Testis (tissue), 3 donors: Measurements from ENCODE around the gene CTAG1A. TPM values are rescaled to one million over a fixed set of nuclear protein-coding genes. Genes with fewer than 3 reads are reported as not detected.

ENCODE experiments used
- DNase-seq: peaks from one replicate; pipeline ENCODE4 v3.0.0-alpha.2; 2019
- H3K27ac ChIP-seq, 2 donors: fragments of 200-600 bp; sonication (generic); one replicate each; pipeline ENCODE4 v1.5.1; 2019
- H3K27me3 ChIP-seq: fragments of 200-600 bp; sonication (generic); one replicate; pipeline ENCODE4 v1.5.1; 2019
- H3K36me3 ChIP-seq: fragments of 200-600 bp; sonication (generic); one replicate; pipeline ENCODE4 v1.5.1; 2017; ENCODE audit warnings: low read depth; ENCODE audit errors: missing control alignments
- H3K4me1 ChIP-seq: fragments of 200-600 bp; sonication (generic); one replicate; pipeline ENCODE4 v1.5.1; 2019
- H3K4me3 ChIP-seq, 2 donors: fragments of 200-600 bp; sonication (generic); one replicate each; pipeline ENCODE4 v1.5.1; 2017 to 2019
- H3K9me3 ChIP-seq: fragments of 200-600 bp; sonication (generic); one replicate; pipeline ENCODE4 v1.5.1; 2017
- CTCF ChIP-seq, 3 experiments: fragments of 450-650 bp in 2 of 3; fragments of 200-600 bp in 1 of 3; sonication (generic) in 1 of 3; IDR thresholded peaks; one replicate each; pipeline ENCODE4 v1.5.1; 2016 to 2019; ENCODE audit warnings: antibody characterized with exemption in 3 of 3, mild to moderate bottlenecking in 2 of 3, moderate library complexity in 1 of 3
- POLR2A ChIP-seq: fragments of 450-650 bp; IDR thresholded peaks from one replicate; pipeline ENCODE4 v1.6.1; 2017; ENCODE audit warnings: antibody characterized with exemption, mild to moderate bottlenecking, moderate library complexity
- WGBS, 2 donors: methylation state at CpG; one replicate each; pipeline ENCODE4 v1.1.5; 2018; 5-methylcytosine and 5-hydroxymethylcytosine counted together
- intact Hi-C: fragments of 100-400 bp; cut with DNase I; formaldehyde crosslinking; loops from one replicate; pipeline ENCODE4 v1.15.1; 2023; ENCODE audit warnings: low total_unique reads
- polyA plus RNA-seq: library from polyadenylated mRNA; stranded (reverse); fragments of 350-450 nt; fragmentation: Illumina TruSeq; extraction: RNeasy Lipid Tissue Mini Kit (QIAGEN cat#74804); gene quantifications from one replicate; pipeline ENCODE4 v1.2.3, GENCODE V29; 2014; ENCODE audit warnings: low read depth, low replicate concordance; ENCODE audit not compliant: insufficient read depth
- total RNA-seq, 2 donors: library from RNA; depleted of rRNA; stranded (reverse); fragments of >200 nt; gene quantifications; one replicate each; pipeline ENCODE4 v1.2.3, GENCODE V29; 2016

The CTAG1A gene
- total and polyA plus RNA-seq, 3 donors from 2014 or later, result 7.1 to 18.1 (median 14.7) TPM

- H3K27me3 ChIP-seq, result no peaks in the 10 kb centered on the region
- H3K4me3 ChIP-seq, result no peak overlapping the region
- H3K9me3 ChIP-seq, result no peaks in the 10 kb centered on the region
- no peaks in the 10 kb centered on the region for H3K36me3 ChIP-seq
- TF ChIP-seq CTCF (IDR thresholded peaks at IDR 0.05), result no peak
- TF ChIP-seq POLR2A, result no peak
- no peak overlapping the region for H3K27ac ChIP-seq
- H3K4me1 ChIP-seq, result no peaks in the 10 kb centered on the region
- 85 to 91% methylated on average over 2 of the region's 2 CpGs for WGBS, 2 donors
- DNase-seq, result no peak
- intact Hi-C loops, result no loop called here
These were observed 10.8 kb downstream of the CTAG1A start for GRCh38 chrX:154595559-154596249.

- Histone ChIP-seq H3K36me3 (no peaks in the 10 kb centered on the region), H3K27me3 (no peaks in the 10 kb centered on the region), H3K4me3 (no peak overlapping the region), H3K4me1 (no peaks in the 10 kb centered on the region), H3K27ac (no peak overlapping the region), H3K9me3 (no peaks in the 10 kb centered on the region)
- no peak for DNase-seq
- WGBS, 2 donors, result 23 to 80% methylated on average over 1 to 3 of the region's 3 CpGs
- intact Hi-C loops, result no loop called here
- TF ChIP-seq CTCF (IDR thresholded peaks at IDR 0.05), result no peak
- no peak for TF ChIP-seq POLR2A
These were observed 11.5 kb downstream of the CTAG1A start for GRCh38 chrX:154596290-154596929.

DNA sequence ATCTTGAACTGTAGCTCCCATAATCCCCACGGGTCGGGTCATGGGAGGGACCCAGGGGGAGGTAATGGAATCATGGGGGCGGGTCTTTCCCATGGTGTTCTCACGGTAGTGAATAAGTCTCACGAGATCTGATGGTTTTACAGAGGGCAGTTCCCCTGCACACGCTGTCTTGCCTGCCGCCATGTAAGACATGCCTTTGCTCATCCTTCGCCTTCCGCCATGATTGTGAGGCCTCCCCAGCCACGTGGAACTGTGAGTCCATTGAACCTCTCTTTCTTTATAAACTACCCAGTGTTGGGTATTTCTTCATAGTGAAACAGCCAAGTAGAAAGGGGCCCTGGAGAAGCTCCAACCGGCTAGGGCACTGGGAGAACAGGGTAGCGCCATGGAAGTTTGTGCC lies 12.3 kb downstream of the CTAG1A start:
- H3K27ac ChIP-seq, result no peak overlapping the region
- TF ChIP-seq POLR2A (no peak), CTCF (IDR thresholded peaks at IDR 0.05) (no peak)
- no peaks in the 10 kb centered on the region for H3K36me3 ChIP-seq
- intact Hi-C loops, result no loop called here
- H3K27me3 ChIP-seq, result no peaks in the 10 kb centered on the region
- no peaks in the 10 kb centered on the region for H3K9me3 ChIP-seq
- no peaks in the 10 kb centered on the region for H3K4me1 ChIP-seq
- DNase-seq, result no peak
- WGBS, 2 donors, result 85 to 95% methylated on average over 10 to 12 of the region's 12 CpGs
- H3K4me3 ChIP-seq, result no peak overlapping the region

- H3K4me3 ChIP-seq, result no peak overlapping the region
- intact Hi-C loops, result no loop called here
- no peak for DNase-seq
- no peaks in the 10 kb centered on the region for H3K36me3 ChIP-seq
- 92 to 97% methylated on average over 6 to 7 of the region's 8 CpGs for WGBS, 2 donors
- no peak overlapping the region for H3K27ac ChIP-seq
- H3K27me3 ChIP-seq, result no peaks in the 10 kb centered on the region
- H3K9me3 ChIP-seq, result no peaks in the 10 kb centered on the region
- no peaks in the 10 kb centered on the region for H3K4me1 ChIP-seq
- TF ChIP-seq POLR2A (no peak), CTCF (IDR thresholded peaks at IDR 0.05) (no peak)
These were observed 13.7 kb downstream of the CTAG1A start for GRCh38 chrX:154598656-154599055.

- WGBS, 2 donors, result 94 to 96% methylated on average over 3 to 12 of the region's 14 CpGs
- intact Hi-C loops, result no loop called here
- no peak overlapping the region for H3K4me3 ChIP-seq
- no peak for TF ChIP-seq POLR2A
- no peak for TF ChIP-seq CTCF (IDR thresholded peaks at IDR 0.05)
- no peaks in the 10 kb centered on the region for H3K9me3 ChIP-seq
- H3K4me1 ChIP-seq, result no peaks in the 10 kb centered on the region
- no peak overlapping the region for H3K27ac ChIP-seq
- DNase-seq, result no peak
- no peaks in the 10 kb centered on the region for H3K36me3 ChIP-seq
- no peaks in the 10 kb centered on the region for H3K27me3 ChIP-seq
These were observed 14.6 kb downstream of the CTAG1A start for GRCh38 chrX:154599531-154599930.
